Measurements from ENCODE around the gene SMCO4. TPM values are rescaled to one million over a fixed set of nuclear protein-coding genes. Genes with fewer than 3 reads are reported as not detected.

The SMCO4 gene
- polyA plus RNA-seq, 5 donors: 15.2 to 22.4 (median 15.8) TPM

GRCh38 chr11:93529707-93530467 is 13.3 kb downstream of the SMCO4 start:
- DNase-seq: no peak

- peak in 1 of 2 donors; percentile 21 for DNase-seq
These were observed 14.2 kb downstream of the SMCO4 start for GRCh38 chr11:93528757-93529645.

- no peak for DNase-seq
These were observed 14.9 kb downstream of the SMCO4 start for GRCh38 chr11:93528252-93528651.

- no peak for DNase-seq
These were observed 16.3 kb downstream of the SMCO4 start for GRCh38 chr11:93526641-93527583.

GRCh38 chr11:93526346-93526633 is 16.9 kb downstream of the SMCO4 start:
- DNase-seq: no peak

GRCh38 chr11:93525601-93526345 is 17.4 kb downstream of the SMCO4 start:
- DNase-seq: no peak

GRCh38 chr11:93524858-93525257 is 18.3 kb downstream of the SMCO4 start:
- no peak for DNase-seq

- no peak for DNase-seq
These were observed 19.0 kb downstream of the SMCO4 start for GRCh38 chr11:93524173-93524536.

GRCh38 chr11:93520726-93521509 is 22.3 kb downstream of the SMCO4 start:
- DNase-seq: no peak

GRCh38 chr11:93519179-93519578 is 24.0 kb downstream of the SMCO4 start:
- DNase-seq: no peak

GRCh38 chr11:93518081-93518480 is 25.1 kb downstream of the SMCO4 start:
- no peak for DNase-seq

GRCh38 chr11:93517611-93518010 is 25.6 kb downstream of the SMCO4 start:
- no peak for DNase-seq

- DNase-seq: no peak
These were observed 26.1 kb downstream of the SMCO4 start for GRCh38 chr11:93517041-93517440.

GRCh38 chr11:93515441-93516025 is 27.7 kb downstream of the SMCO4 start:
- DNase-seq: no peak

GRCh38 chr11:93514712-93515111 is 28.5 kb downstream of the SMCO4 start:
- DNase-seq: no peak

- DNase-seq: no peak
These were observed 29.4 kb downstream of the SMCO4 start for GRCh38 chr11:93513772-93514171.

GRCh38 chr11:93512949-93513667 is 30.1 kb downstream of the SMCO4 start:
- DNase-seq: no peak

- DNase-seq: no peak
These were observed 31.1 kb downstream of the SMCO4 start for GRCh38 chr11:93512073-93512475.

GRCh38 chr11:93510196-93510873 is 32.9 kb downstream of the SMCO4 start:
- DNase-seq: no peak

Data from right lung (tissue), 5 donors.